Eye (tissue), 1 donor: Measurements from ENCODE around the gene TIAM2.
"Not testable (repeated sequence)": the region's sequence is repeated elsewhere in the genome, so short reads cannot be mapped to it uniquely, and the experiment has no call there.

Source experiments
- DNase-seq: peaks from one replicate; pipeline ENCODE4 v3.0.0-alpha.2; 2015

Gene TIAM2

GRCh38 chr6:154995254-154996015, at the start of gene TIAM2:
TIAM2 (plus strand) TSS chr6:154995315; CDS start chr6:155129224, 133,909 bp downstream.
- peak; percentile 80 for DNase-seq

- no peak for DNase-seq
Measured at GRCh38 chr6:154950979-154951344, 44.2 kb upstream of the TIAM2 start.

- DNase-seq = no peak
Measured at GRCh38 chr6:154951345-154952200, 43.5 kb upstream of the TIAM2 start.

- DNase-seq = no peak
Measured at GRCh38 chr6:154953644-154954043, 41.5 kb upstream of the TIAM2 start.

- peak; percentile 7 for DNase-seq
Measured at GRCh38 chr6:154954347-154954746, 40.8 kb upstream of the TIAM2 start.

GRCh38 chr6:154956771-154957522, 38.2 kb upstream of the TIAM2 start:
- no peak for DNase-seq

GRCh38 chr6:154958469-154958868, 36.6 kb upstream of the TIAM2 start:
- DNase-seq = no peak

GRCh38 chr6:154960299-154960843, 34.7 kb upstream of the TIAM2 start:
- DNase-seq = no peak

- no peak for DNase-seq
Measured at GRCh38 chr6:154960854-154961530, 34.1 kb upstream of the TIAM2 start.

- DNase-seq = no peak
Measured at GRCh38 chr6:154962753-154963152, 32.4 kb upstream of the TIAM2 start.

GRCh38 chr6:154966065-154966770, 28.9 kb upstream of the TIAM2 start:
- not testable (repeated sequence) for DNase-seq

- DNase-seq = peak; percentile 30
Measured at GRCh38 chr6:154969796-154970195, 25.3 kb upstream of the TIAM2 start.

- DNase-seq = no peak
Measured at GRCh38 chr6:154974485-154975149, 20.5 kb upstream of the TIAM2 start.

- DNase-seq = no peak
Measured at GRCh38 chr6:154977588-154977987, 17.5 kb upstream of the TIAM2 start.

GRCh38 chr6:154980273-154981078, 14.6 kb upstream of the TIAM2 start:
- DNase-seq = no peak

GRCh38 chr6:154981079-154981870, 13.8 kb upstream of the TIAM2 start:
- DNase-seq = no peak

- DNase-seq = no peak
Measured at GRCh38 chr6:154984146-154984545, 11.0 kb upstream of the TIAM2 start.

GRCh38 chr6:154986787-154987235, 8.3 kb upstream of the TIAM2 start:
- no peak for DNase-seq

GRCh38 chr6:154989448-154989847, 5.7 kb upstream of the TIAM2 start:
- no peak for DNase-seq
